Measurements from ENCODE around the gene IGSF22.

Gene IGSF22

DNA sequence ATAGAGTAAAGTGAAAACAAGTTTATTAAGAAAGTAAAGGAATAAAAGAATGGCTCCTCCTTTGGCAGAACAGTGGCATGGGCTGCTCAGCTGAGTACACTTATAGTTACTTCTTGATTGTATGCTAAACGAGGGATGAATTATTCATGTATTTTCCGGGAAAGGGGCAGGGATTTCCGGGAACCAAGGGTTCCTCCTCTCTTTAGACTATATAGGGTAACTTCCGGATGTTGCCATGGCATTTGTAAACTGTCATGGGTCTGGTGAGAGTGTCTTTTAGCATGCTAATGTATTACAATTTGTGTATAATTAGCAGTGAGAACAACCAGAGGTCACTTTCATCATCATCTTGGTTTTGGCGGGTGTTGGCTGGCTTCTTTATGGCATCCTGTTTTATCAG is 68.3 kb downstream of the IGSF22 start:
- peaks cover 4% of the 10 kb centered on the region for H3K36me3 Mint-ChIP-seq (ENCODE audit: low read depth)
- H3K9me3 Mint-ChIP-seq = peaks cover 4% of the 10 kb centered on the region
- no peak overlapping the region for H3K4me3 Mint-ChIP-seq
- H3K27ac Mint-ChIP-seq = no peak overlapping the region
- H3K27me3 Mint-ChIP-seq = peaks cover 4% of the 10 kb centered on the region
- H3K4me1 Mint-ChIP-seq (ENCODE audit: low read depth) = no peaks in the 10 kb centered on the region

All from stimulated activated naive CD8-positive, alpha-beta T cell treated with anti-CD3 and anti-CD28 coated beads, Interleukin-15, Interleukin-2, amounts not matched to agents 100 ng/mL and 50 ng/mL, for 24 hours (primary cell).